HEK293 (cell line): ENCODE measurements around the gene SKI.
A peak's percentile ranks its signal among the peaks of the same experiment; 100 is the strongest.

Experiments
- CTCF ChIA-PET: fragments of 350-600 bp; formaldehyde crosslinking; extraction: SDS; loops from one replicate; lab custom pipeline; 2021; ENCODE audit warnings: antibody characterized with exemption; lab: Yijun Ruan, JAX
- POLR2A ChIA-PET: fragments of 300-600 bp; formaldehyde crosslinking; extraction: SDS; loops from one replicate; lab custom pipeline; 2020; ENCODE audit warnings: antibody characterized with exemption, inconsistent platforms; lab: Yijun Ruan, JAX
- H3K27ac ChIP-seq: fragments of 200-500 bp; sonication (Bioruptor generic); 2 replicates; pipeline ENCODE4 v1.5.1; 2014; ENCODE audit warnings: low read depth, low read length, control low read depth, inconsistent platforms; ENCODE audit errors: extremely low read depth
- H3K36me3 ChIP-seq, 2 experiments: fragments of 200-500 bp in 1 of 2; sonication (Bioruptor generic) in 1 of 2; 1 replicate in 1 of 2; 2 replicates in 1 of 2; pipeline ENCODE4 v1.5.1; 2014 to 2017; ENCODE audit warnings: inconsistent platforms in 2 of 2, low read length in 2 of 2; ENCODE audit not compliant: control insufficient read depth in 2 of 2, insufficient read depth in 1 of 2
- H3K4me1 ChIP-seq: fragments of 200-500 bp; sonication (Bioruptor generic); 2 replicates; pipeline ENCODE4 v1.5.1; 2014; ENCODE audit warnings: mild to moderate bottlenecking, low read length, inconsistent platforms; ENCODE audit not compliant: control insufficient read depth, insufficient read depth
- H3K4me3 ChIP-seq: 2 replicates; pipeline ENCODE4 v1.5.1; 2011; ENCODE audit warnings: low read depth, mild to moderate bottlenecking, control low read depth, low read length, moderate library complexity
- H3K9me3 ChIP-seq: fragments of 200-500 bp; sonication (Bioruptor generic); 2 replicates; pipeline ENCODE4 v1.5.1; 2014; ENCODE audit warnings: low read depth, low read length, inconsistent platforms; ENCODE audit not compliant: control insufficient read depth, insufficient read depth
- GLIS1 ChIP-seq: fragments of 450-650 bp; formaldehyde crosslinking; IDR thresholded peaks from 2 replicates; pipeline ENCODE4 v1.5.1; 2016; ENCODE audit warnings: missing biosample characterization, missing genetic modification characterization
- GLIS2 ChIP-seq: fragments of 450-650 bp; formaldehyde crosslinking; IDR thresholded peaks from 2 replicates; pipeline ENCODE4 v1.5.1; 2016; ENCODE audit warnings: missing biosample characterization, missing genetic modification characterization
- PRDM10 ChIP-seq: fragments of 450-650 bp; formaldehyde crosslinking; IDR thresholded peaks from 2 replicates; pipeline ENCODE4 v1.5.1; 2016; ENCODE audit warnings: missing biosample characterization, missing genetic modification characterization
- SCRT1 ChIP-seq: fragments of 450-650 bp; formaldehyde crosslinking; IDR thresholded peaks from 2 replicates; pipeline ENCODE4 v1.5.1; 2016; ENCODE audit warnings: missing biosample characterization, missing genetic modification characterization, borderline replicate concordance
- SCRT2 ChIP-seq: fragments of 450-650 bp; formaldehyde crosslinking; IDR thresholded peaks from 2 replicates; pipeline ENCODE4 v1.5.1; 2016; ENCODE audit warnings: missing biosample characterization, missing genetic modification characterization
- SP7 ChIP-seq: fragments of 450-650 bp; formaldehyde crosslinking; IDR thresholded peaks from 2 replicates; pipeline ENCODE4 v1.5.1; 2016; ENCODE audit warnings: missing biosample characterization, missing genetic modification characterization
- WT1 ChIP-seq: fragments of 450-650 bp; formaldehyde crosslinking; IDR thresholded peaks from 2 replicates; pipeline ENCODE4 v1.5.1; 2016; ENCODE audit warnings: missing biosample characterization, missing genetic modification characterization
- ZEB2 ChIP-seq: fragments of 450-650 bp; formaldehyde crosslinking; IDR thresholded peaks from 2 replicates; pipeline ENCODE4 v1.5.1; 2016; ENCODE audit warnings: missing biosample characterization, missing genetic modification characterization
- ZFHX2 ChIP-seq: fragments of 450-650 bp; formaldehyde crosslinking; conservative IDR thresholded peaks from 2 replicates; pipeline ENCODE4 v1.5.1; 2016; ENCODE audit warnings: missing biosample characterization, missing genetic modification characterization
- ZNF157 ChIP-seq: fragments of 450-650 bp; formaldehyde crosslinking; IDR thresholded peaks from 2 replicates; pipeline ENCODE4 v1.5.1; 2016; ENCODE audit warnings: missing biosample characterization, missing genetic modification characterization
- ZNF248 ChIP-seq: fragments of 450-650 bp; formaldehyde crosslinking; IDR thresholded peaks from 2 replicates; pipeline ENCODE4 v1.5.1; 2017; ENCODE audit warnings: missing biosample characterization, missing genetic modification characterization
- ZNF585B ChIP-seq: fragments of 450-650 bp; formaldehyde crosslinking; IDR thresholded peaks from 2 replicates; pipeline ENCODE4 v1.5.1; 2016; ENCODE audit warnings: missing biosample characterization, missing genetic modification characterization
- ZNF596 ChIP-seq: fragments of 450-650 bp; IDR thresholded peaks from 2 replicates; pipeline ENCODE4 v1.5.0; 2018; ENCODE audit warnings: missing biosample characterization, mild to moderate bottlenecking, missing genetic modification characterization, moderate library complexity
- ZNF600 ChIP-seq: fragments of 450-650 bp; formaldehyde crosslinking; IDR thresholded peaks from 2 replicates; pipeline ENCODE4 v1.5.1; 2016; ENCODE audit warnings: missing biosample characterization, missing genetic modification characterization
- ZNF624 ChIP-seq: fragments of 450-650 bp; formaldehyde crosslinking; IDR thresholded peaks from 2 replicates; pipeline ENCODE4 v1.5.1; 2017; ENCODE audit warnings: missing biosample characterization, missing genetic modification characterization
- ZNF629 ChIP-seq: fragments of 450-650 bp; formaldehyde crosslinking; IDR thresholded peaks from 2 replicates; pipeline ENCODE4 v1.5.1; 2017; ENCODE audit warnings: missing biosample characterization, missing genetic modification characterization
- ZNF639 ChIP-seq: fragments of 450-650 bp; formaldehyde crosslinking; IDR thresholded peaks from 2 replicates; pipeline ENCODE4 v1.5.1; 2016; ENCODE audit warnings: missing biosample characterization, missing genetic modification characterization
- ZNF792 ChIP-seq: fragments of 450-650 bp; formaldehyde crosslinking; IDR thresholded peaks from 2 replicates; pipeline ENCODE4 v1.5.1; 2016; ENCODE audit warnings: missing biosample characterization, missing genetic modification characterization
- TF ChIP-seq, protein P1 (sequence below): fragments of 450-650 bp; formaldehyde crosslinking; IDR thresholded peaks from 2 replicates; pipeline ENCODE4 v1.5.1; 2016; ENCODE audit warnings: missing biosample characterization, missing genetic modification characterization

The SKI gene

DNA sequence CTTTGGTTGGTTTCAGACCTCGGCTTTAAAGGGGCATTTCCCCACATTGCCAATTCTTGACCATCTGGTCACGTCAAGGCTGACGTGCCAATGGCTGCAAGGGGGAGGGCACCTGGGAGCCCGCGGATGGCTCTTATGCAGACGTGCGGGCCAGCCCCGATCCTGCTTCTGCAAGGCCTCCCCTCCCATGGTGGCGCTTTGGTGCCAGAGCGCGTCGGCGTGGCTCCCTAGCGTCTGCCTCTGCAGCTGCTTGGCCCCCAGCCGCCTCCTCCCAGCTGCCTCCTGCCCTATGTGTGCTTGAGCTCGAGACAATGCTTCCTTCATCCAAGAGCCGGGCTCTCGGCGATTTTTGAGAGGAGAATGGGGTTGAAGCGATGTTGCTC is 29.1 kb downstream of the SKI start (continued):
- TF ChIP-seq, protein P1, sequence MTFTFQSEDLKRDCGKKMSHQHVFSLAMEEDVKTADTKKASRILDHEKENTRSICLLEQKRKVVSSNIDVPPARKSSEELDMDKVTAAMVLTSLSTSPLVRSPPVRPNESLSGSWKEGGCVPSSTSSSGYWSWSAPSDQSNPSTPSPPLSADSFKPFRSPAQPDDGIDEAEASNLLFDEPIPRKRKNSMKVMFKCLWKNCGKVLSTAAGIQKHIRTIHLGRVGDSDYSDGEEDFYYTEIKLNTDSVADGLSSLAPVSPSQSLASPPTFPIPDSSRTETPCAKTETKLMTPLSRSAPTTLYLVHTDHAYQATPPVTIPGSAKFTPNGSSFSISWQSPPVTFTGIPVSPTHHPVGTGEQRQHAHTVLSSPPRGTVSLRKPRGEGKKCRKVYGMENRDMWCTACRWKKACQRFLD (tag by site-specific recombination) = no peak
- TF ChIP-seq GLIS2 (tag by site-specific recombination) = peak; percentile 40; the same call in 1 of the 2 replicates
- no peak for TF ChIP-seq ZNF157 (tag by site-specific recombination)
- TF ChIP-seq ZNF624 (tag by site-specific recombination) = no peak
- 0 out of 2 replicates have a peak, but pooled peaks have one; percentile 33 for TF ChIP-seq ZFHX2 (tag by site-specific recombination)
- no peak for TF ChIP-seq ZNF792

GRCh38 chr1:2258122-2258681 is 30.1 kb downstream of the SKI start:
- POLR2A ChIA-PET = interaction anchor here (0.7 kb wide), 1 partner anchor 464 kb away, joined by 3 read pairs; no protein-coding TSS in a partner anchor
- H3K36me3 ChIP-seq = peaks cover 0 to 20% of the 10 kb centered on the region in 2 experiments; a peak in 1 of 3 replicates
- H3K4me1 ChIP-seq = peaks cover 13% of the 10 kb centered on the region
- TF ChIP-seq PRDM10 = peak; percentile 42; the same call in 1 of the 2 replicates
- no peak for TF ChIP-seq ZNF596 (tag by site-specific recombination)
- TF ChIP-seq ZNF585B = no peak
- TF ChIP-seq ZNF248 (tag by site-specific recombination) = no peak
- TF ChIP-seq GLIS1 (tag by site-specific recombination) = peak; percentile 42; the same call in 1 of the 2 replicates
- TF ChIP-seq SCRT1 = 0 out of 2 replicates have a peak, but pooled peaks have one; percentile 43
- peak; percentile 78 for TF ChIP-seq SCRT2 (tag by site-specific recombination)
- TF ChIP-seq ZEB2 (tag by site-specific recombination) = no peak
- TF ChIP-seq ZNF639 = no peak
- TF ChIP-seq ZNF600 = peak; percentile 81
- peak; percentile 14; the same call in 1 of the 2 replicates for TF ChIP-seq WT1 (tag by site-specific recombination)
- no peak for TF ChIP-seq SP7
- 0 out of 2 replicates have a peak, but pooled peaks have one; percentile 23 for TF ChIP-seq ZNF629 (tag by site-specific recombination)
- H3K27ac ChIP-seq = no peak overlapping the region; the same call in 1 of the 2 replicates
- H3K9me3 ChIP-seq = no peaks in the 10 kb centered on the region
- CTCF ChIA-PET = interaction anchor here (0.7 to 1.2 kb wide), 2 partner anchors 63 to 124 kb away, joined by 3 read pairs; partner anchors contain the start of gene FAAP20
- no peak overlapping the region for H3K4me3 ChIP-seq
